ENCODE data around the gene OR11H6.

Gene OR11H6

DNA sequence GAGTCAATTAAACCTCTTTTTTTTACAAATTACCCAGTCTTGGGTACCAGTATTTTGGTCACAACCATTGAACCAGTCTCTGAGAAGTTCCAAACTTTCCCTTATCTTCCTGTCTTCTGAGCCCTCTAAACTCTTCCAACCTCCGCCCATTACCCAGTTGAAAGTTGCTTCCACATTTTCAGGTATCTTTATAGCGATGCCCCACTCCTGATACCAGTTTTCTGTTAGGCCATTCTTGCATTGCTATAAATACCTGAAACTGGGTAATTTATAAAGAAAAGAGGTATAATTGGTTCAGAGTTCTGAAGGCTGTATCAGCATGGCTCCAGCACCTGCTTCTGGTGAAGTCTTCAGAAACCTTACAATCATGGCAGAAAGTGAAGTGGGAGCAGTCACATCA, 50.6 kb downstream of the OR11H6 start:
- DNase-seq: no peak

Measured in HCEC 1CT (cell line).